Activated CD8-positive, alpha-beta memory T cell treated with anti-CD3 and anti-CD28 coated beads, Interleukin-2, amount 50 U/mL, for 1 hour (primary cell): Measurements from ENCODE around the gene PSMD4.

Source experiments
- DNase-seq: peaks from one replicate; pipeline ENCODE4 v3.0.0-alpha.2; 2020; ENCODE audit errors: extremely low read depth

The PSMD4 gene

GRCh38 chr1:151294742-151295462, 40.4 kb downstream of the PSMD4 start:
- DNase-seq: no peak

DNA sequence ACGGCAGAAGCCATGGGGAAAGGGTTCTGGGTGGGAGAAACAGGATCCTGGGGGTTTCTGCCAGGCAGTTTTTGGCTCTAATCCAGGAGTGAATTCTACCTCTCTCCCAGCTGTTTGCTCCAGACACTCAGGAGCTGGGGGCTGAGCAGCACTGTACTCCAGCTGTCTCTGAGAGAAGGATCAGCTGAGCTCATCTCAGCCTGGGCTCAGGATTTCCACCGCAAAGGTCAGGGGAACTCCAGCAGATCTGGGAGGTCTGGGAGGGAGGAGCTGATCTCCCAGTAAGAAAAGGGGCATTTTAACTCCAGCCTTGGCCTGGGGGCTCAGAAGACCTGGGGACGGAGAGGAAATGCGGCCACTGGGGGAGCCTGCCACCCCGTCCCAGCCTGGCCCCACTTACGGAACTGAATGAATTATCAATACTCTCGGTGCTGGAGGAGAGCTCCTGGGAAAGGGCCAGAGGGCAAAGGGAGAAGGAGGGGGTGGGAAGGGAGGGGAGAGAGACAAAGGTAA, 55.3 kb downstream of the PSMD4 start:
- no peak for DNase-seq

- no peak for DNase-seq
Measured at GRCh38 chr1:151311011-151311410, 56.5 kb downstream of the PSMD4 start.

DNA sequence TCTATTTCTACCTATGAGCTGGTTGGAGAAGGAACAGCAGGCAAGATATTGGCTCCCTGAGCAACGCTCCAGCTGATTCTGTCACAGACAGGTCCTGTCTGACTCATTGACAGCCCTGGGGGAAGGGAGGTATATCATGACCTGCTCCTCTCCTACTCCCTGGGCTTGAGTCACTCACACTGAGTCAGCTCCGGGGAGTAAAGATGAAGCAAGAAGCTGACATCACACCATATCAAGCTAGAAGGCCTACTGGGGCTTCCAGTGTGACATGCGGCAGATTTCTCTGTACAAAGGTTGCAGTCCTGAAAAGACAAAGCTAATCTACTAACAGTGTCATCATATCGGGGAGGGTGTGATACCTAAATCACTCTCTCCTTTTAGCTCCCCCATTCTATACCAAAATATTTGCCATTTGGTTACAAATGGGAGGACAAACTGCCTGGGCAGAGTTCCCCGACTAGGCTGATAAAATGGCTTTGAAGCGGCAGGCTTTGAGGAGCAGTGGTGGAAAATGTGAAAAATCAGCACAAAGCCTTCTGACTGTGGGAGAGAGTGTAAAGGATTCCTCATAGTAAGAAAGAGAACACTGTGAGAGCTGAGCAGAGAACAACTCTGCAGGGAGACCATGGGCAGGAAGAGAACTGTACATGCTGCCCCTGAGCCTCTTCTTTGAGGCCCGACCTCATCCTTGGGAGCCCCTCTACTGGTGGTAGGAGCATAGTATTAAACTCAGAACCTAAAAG, 57.2 kb downstream of the PSMD4 start:
- no peak for DNase-seq

- DNase-seq: no peak
Measured at GRCh38 chr1:151312411-151312810, 57.9 kb downstream of the PSMD4 start.

DNA sequence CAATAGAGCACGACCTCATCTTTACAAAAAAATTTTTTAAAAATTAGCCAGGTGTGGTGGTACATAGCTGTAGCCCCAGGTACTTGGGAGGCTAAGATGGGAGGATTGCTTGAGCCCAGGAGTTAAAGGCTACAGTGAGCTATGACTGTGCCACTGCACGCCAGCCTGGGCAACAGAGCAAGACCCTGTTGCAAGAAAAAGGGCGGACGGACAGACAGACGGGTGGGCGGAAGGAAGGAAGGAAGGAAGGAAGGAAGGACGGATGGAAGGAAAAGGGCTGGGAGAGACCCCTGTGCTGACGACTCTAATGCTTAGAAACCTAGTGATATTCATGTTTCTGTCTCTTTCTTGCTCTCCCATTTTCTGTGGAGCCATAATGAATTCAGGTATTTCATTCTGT, 58.3 kb downstream of the PSMD4 start:
- DNase-seq: no peak

GRCh38 chr1:151313501-151313900, 59.0 kb downstream of the PSMD4 start:
- no peak for DNase-seq

DNA sequence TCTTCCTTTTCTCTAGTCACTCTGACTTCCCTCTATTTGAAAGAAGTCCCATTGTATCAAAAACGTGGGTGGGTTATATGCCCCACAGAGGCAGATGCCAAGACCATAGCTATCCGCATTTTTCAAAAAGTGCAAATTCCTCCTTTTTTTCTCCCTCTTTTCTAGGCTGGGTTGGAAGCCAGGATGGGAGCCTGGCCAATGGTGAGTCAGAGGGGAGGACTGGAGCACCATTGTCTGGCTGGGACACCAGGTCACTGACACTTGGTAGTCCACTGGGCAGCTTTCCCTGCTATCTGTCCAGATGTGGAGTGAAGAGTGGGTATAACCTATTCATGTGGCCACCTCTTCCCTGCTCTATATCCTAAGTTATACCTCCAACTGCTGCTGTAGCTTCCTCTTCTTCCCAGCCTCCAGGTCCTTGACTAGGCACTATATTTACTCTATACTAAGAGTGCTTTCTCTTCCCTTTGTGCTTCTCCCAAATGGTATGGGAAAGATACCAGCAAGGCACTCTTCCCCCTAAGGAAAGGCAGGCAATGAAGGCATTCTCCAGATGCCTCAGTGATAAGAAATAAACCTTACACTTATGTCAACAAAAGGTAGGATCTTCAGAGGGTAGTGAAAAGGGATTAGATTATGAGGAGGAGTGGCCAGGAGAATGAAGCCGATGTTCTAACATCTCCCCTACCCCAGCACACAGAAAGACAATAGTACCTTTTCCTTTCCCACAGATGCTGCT, 59.8 kb downstream of the PSMD4 start:
- DNase-seq: no peak

DNA sequence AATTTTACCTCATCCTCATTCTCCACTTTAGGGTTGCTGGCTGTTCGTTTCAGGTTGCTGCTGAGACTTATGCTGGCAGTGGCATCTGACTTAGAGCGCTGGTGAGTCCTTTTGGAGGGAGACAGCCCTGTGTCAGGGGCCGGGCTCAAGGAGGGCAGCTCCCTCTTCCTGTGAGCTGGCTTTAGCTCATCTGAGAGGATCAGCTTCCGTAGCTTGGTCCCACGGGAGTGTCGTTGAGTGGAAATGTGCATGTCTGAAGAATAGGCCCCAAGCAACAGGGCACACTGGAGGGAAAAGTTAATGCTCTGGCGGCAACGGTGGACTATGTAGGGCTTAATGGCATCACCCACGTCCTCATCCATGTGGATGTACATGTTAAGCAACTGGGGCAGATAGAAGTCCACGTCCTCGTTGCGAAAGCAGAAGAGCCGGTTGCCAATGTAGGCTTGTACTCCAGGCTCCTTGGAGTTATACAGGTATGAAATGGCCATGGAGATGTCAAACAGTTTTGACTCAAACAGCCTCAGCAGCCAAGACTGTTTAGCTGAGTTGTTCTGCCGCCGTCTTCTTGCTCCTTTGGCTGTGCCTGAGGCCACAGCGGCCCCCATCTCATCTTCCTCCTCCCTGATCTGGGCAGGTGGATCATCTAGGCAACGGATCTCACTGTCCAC, 61.2 kb downstream of the PSMD4 start:
- DNase-seq: no peak
